ENCODE data around the gene LRRC4C.

Gene LRRC4C

GRCh38 chr11:40958707-40959106 is 500.7 kb downstream of the LRRC4C start:
- no peak overlapping the region for H3K4me2 ChIP-seq (ENCODE audit: low read length)
- H3K4me1 ChIP-seq (ENCODE audit: insufficient read depth, low read length, severe bottlenecking): no peaks in the 10 kb centered on the region
- H3K4me3 ChIP-seq (ENCODE audit: low read depth, low read length, poor library complexity, severe bottlenecking): no peak overlapping the region
- no peaks in the 10 kb centered on the region for H4K20me1 ChIP-seq (ENCODE audit: insufficient read depth, low read length)
- H3F3A ChIP-seq (ENCODE audit: insufficient read depth, low read length): no peaks in the 10 kb centered on the region; the same call in 1 of the 2 replicates
- no peaks in the 10 kb centered on the region for H3K79me2 ChIP-seq (ENCODE audit: insufficient read depth, low read length)
- H3K27me3 ChIP-seq (ENCODE audit: insufficient read depth, low read length): no peaks in the 10 kb centered on the region
- no peak overlapping the region for H3K27ac ChIP-seq (ENCODE audit: low read depth, low read length, poor library complexity, severe bottlenecking)
- H3K9me3 ChIP-seq (ENCODE audit: low read length): no peaks in the 10 kb centered on the region
- no peak for TF ChIP-seq EZH2 (IDR thresholded peaks at IDR 0.05; ENCODE audit: borderline replicate concordance, low read length)
- TF ChIP-seq, protein P1, sequence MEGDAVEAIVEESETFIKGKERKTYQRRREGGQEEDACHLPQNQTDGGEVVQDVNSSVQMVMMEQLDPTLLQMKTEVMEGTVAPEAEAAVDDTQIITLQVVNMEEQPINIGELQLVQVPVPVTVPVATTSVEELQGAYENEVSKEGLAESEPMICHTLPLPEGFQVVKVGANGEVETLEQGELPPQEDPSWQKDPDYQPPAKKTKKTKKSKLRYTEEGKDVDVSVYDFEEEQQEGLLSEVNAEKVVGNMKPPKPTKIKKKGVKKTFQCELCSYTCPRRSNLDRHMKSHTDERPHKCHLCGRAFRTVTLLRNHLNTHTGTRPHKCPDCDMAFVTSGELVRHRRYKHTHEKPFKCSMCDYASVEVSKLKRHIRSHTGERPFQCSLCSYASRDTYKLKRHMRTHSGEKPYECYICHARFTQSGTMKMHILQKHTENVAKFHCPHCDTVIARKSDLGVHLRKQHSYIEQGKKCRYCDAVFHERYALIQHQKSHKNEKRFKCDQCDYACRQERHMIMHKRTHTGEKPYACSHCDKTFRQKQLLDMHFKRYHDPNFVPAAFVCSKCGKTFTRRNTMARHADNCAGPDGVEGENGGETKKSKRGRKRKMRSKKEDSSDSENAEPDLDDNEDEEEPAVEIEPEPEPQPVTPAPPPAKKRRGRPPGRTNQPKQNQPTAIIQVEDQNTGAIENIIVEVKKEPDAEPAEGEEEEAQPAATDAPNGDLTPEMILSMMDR (IDR thresholded peaks at IDR 0.05; ENCODE audit: low read length): no peak
- H2AFZ ChIP-seq (ENCODE audit: low read length): no peak overlapping the region
- H3K9me2 ChIP-seq (ENCODE audit: low read depth, low read length): no peaks in the 10 kb centered on the region
- H3K9ac ChIP-seq (ENCODE audit: low read length): no peak overlapping the region
- H3K36me3 ChIP-seq (ENCODE audit: insufficient read depth, low read length): no peaks in the 10 kb centered on the region

DNA sequence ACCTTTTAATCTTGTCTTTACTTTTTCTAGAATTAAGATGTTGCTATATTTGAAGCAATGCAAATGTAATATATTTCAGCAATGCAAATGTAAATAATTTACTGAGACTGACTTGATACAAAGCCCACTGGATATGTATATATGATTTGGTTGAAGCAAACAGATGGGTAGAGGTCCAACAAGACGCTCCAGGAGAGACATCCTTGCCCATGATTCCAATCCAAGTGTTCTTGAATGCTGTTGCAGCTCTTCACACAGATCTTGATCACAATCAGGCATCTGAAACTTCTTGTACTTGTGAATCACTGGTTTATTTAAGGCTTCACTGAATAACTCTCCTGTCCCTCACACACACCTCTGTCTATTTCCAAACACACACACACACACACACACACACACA is 507.0 kb downstream of the LRRC4C start:
- Histone ChIP-seq H3K27me3 (ENCODE audit: insufficient read depth, low read length) (no peaks in the 10 kb centered on the region), H3K9me3 (ENCODE audit: low read length) (no peaks in the 10 kb centered on the region), H3K4me2 (ENCODE audit: low read length) (no peak overlapping the region), H4K20me1 (ENCODE audit: insufficient read depth, low read length) (no peaks in the 10 kb centered on the region), H3K36me3 (ENCODE audit: insufficient read depth, low read length) (no peaks in the 10 kb centered on the region), H3K27ac (ENCODE audit: low read depth, low read length, poor library complexity, severe bottlenecking) (no peak overlapping the region), H2AFZ (ENCODE audit: low read length) (no peak overlapping the region), H3K9me2 (ENCODE audit: low read depth, low read length) (no peaks in the 10 kb centered on the region), H3K4me1 (ENCODE audit: insufficient read depth, low read length, severe bottlenecking) (no peaks in the 10 kb centered on the region), H3K9ac (ENCODE audit: low read length) (no peak overlapping the region), H3F3A (ENCODE audit: insufficient read depth, low read length) (no peaks in the 10 kb centered on the region; the same call in 1 of the 2 replicates), H3K4me3 (ENCODE audit: low read depth, low read length, poor library complexity, severe bottlenecking) (no peak overlapping the region), H3K79me2 (ENCODE audit: insufficient read depth, low read length) (no peaks in the 10 kb centered on the region)
- TF ChIP-seq, protein P1 (IDR thresholded peaks at IDR 0.05; ENCODE audit: low read length): no peak
- no peak for TF ChIP-seq EZH2 (IDR thresholded peaks at IDR 0.05; ENCODE audit: borderline replicate concordance, low read length)

DNA sequence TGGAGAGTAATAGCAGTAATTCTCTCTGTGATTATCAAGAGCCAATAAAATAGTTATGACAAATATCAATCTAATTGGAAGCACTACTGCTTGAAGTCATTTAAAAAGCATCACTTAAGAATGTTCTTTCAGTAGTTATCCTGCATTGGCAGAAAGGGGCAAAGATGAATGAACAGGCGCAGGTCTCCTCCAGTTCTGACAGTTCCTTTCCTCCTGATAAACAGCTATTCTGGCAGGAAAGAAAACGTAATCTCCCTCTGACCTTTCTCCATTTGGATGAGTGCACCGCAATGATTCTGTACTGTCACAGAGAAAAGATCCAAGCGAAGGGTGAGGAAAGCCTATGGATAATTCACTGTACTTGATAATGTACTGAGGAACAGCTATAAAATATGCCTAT is 521.5 kb downstream of the LRRC4C start:
- Histone ChIP-seq H2AFZ (ENCODE audit: low read length) (no peak overlapping the region), H3F3A (ENCODE audit: insufficient read depth, low read length) (no peaks in the 10 kb centered on the region), H3K9ac (ENCODE audit: low read length) (no peak overlapping the region), H3K9me3 (ENCODE audit: low read length) (no peaks in the 10 kb centered on the region), H3K27me3 (ENCODE audit: insufficient read depth, low read length) (no peaks in the 10 kb centered on the region), H3K4me3 (ENCODE audit: low read depth, low read length, poor library complexity, severe bottlenecking) (no peak overlapping the region), H3K27ac (ENCODE audit: low read depth, low read length, poor library complexity, severe bottlenecking) (no peak overlapping the region), H3K4me2 (ENCODE audit: low read length) (no peak overlapping the region), H3K4me1 (ENCODE audit: insufficient read depth, low read length, severe bottlenecking) (no peaks in the 10 kb centered on the region), H4K20me1 (ENCODE audit: insufficient read depth, low read length) (no peaks in the 10 kb centered on the region), H3K36me3 (ENCODE audit: insufficient read depth, low read length) (no peaks in the 10 kb centered on the region), H3K79me2 (ENCODE audit: insufficient read depth, low read length) (no peaks in the 10 kb centered on the region), H3K9me2 (ENCODE audit: low read depth, low read length) (no peaks in the 10 kb centered on the region)
- TF ChIP-seq, protein P1 (IDR thresholded peaks at IDR 0.05; ENCODE audit: low read length): no peak
- TF ChIP-seq EZH2 (IDR thresholded peaks at IDR 0.05; ENCODE audit: borderline replicate concordance, low read length): no peak

All from OCI-LY1 (cell line).